ENCODE results near the gene CARD16.
A peak's percentile ranks its signal among the peaks of the same experiment; 100 is the strongest.
"Not testable (repeated sequence)": the region's sequence is repeated elsewhere in the genome, so short reads cannot be mapped to it uniquely, and the experiment has no call there.

CARD16 gene

DNA sequence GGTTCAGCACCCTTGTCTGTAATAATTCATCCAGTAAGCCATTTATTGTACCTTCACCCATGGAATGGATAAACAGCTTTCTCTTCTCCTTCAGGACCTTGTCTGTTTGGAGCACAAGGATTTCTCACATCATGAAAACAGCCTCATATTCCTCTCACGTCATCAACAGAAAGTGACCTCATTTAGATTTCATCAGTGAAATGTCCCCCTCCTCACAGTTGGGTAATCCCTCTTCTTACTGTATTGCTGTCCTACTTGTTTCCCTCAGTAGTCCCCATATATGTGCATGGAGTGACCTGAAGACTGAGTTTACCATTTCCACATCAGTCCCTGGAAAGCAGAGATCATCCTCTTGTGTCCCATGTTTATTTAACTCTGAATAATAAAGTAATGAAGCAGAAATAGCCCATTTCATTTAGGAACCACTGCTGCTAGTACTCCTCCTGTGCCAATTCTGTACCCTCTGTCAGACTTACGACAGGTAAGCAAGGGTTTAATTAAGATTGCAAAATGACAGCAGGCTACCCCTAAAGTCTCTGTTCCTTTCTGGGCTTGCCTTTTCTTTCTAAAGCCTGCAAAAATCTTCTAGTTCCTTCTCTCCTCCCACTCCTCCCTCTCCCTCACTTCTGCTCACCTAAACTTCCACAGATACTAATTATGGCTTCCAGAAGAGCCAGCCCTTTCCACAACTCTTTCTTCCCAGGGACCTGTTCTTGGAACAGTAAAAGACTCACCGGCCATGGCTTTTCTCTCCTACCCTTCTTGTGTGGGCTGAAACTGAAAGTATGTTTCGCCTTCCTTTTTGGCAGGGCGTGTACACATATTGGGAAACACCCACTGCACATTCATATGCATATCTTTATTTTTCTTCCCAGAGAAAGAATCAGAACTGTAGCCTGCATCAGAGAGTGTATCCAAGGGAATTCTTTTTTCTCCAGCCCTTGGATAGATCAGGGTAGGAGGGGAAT is at the start of gene CARD16:
TSS of gene CARD16 (minus strand) at position 779 of the 968 bp plus-strand sequence. CDS start at position 741, 38 bp downstream.
- DNase-seq = peak in 3 of 58 donors; percentile 2 to 19 (median 15)

DNA sequence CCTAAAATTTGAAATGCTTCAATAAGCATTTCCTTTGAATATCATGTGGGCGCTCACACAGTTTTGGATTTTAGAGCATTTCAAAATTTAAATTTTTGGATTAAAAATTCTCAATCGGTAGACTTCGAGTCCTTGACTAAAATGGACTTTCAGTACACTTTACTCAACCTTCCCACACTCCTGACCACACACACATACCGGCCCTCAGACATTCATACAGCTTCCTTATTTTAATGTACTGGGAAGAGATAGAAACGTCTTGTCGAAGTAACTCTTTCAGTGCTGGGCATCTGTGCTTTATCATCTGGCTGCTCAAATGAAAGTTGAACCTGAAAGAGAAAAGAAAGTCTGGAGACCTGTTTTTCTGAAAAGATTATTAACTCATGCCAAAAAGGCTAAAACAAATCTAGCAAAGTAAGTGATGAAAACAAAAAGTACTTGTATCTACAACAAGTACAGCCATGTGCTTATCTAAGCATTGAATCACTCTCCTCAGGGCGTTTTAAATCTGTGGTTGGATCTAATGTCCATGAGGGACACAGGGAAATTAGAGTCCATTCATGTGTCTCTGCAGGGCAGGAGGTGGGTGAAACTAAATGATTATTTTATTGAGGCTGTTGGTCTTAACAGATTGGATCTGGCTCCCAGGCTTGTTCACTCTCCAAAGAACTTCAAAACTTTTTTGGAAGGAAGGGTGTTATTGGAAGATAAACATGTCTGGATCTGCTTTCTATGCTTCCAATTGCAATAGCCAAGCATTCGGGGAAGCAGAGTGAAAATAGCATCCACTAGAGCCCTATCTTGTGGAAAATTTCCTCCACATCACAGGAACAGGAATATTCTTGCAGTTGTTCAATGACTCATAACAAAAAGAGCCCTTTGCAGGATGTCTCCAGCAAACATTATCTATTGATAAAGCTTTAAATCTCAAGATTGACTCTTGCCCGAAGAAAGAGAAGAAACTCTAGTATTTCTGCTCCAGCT is 47.4 kb upstream of the CARD16 start:
- DNase-seq = no peak

DNA sequence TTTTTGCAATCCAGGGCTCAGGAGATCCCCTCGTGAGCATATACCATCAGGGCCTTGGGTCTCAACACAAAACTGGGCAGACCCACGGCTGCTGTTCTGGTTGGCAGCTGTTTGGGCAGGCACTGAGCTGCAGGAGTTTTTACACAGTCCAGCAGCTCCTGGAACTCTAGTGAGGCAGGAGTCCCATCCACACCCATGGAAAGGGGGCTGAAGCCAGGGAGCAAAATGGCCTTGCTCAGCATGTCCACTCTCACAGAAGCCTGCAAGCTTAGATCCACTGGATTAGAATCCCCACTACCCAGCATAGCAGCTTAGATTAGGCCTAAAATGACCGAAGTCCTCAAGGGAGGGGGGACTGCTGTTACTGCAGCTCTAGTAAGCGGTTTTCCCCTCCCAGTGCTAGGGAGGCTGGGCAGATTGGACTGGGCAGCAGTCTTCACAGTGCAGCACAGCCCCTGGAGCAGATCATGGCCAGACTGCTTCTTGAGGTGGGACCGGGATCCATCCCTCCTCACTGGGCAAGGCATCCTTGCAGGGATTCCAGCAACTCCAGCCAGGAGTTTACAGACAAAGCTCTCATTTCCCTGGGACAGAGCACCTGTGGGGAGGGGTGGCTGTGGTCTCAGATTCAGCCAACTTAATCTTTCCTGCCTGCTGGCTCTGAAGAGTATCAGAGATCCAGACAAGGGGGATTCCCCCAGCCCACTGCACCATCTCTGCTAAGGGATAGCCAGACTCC is 36.4 kb upstream of the CARD16 start:
- DNase-seq = no peak

GRCh38 chr11:105080171-105080906 is 35.2 kb upstream of the CARD16 start:
- not testable (repeated sequence) for DNase-seq

DNA sequence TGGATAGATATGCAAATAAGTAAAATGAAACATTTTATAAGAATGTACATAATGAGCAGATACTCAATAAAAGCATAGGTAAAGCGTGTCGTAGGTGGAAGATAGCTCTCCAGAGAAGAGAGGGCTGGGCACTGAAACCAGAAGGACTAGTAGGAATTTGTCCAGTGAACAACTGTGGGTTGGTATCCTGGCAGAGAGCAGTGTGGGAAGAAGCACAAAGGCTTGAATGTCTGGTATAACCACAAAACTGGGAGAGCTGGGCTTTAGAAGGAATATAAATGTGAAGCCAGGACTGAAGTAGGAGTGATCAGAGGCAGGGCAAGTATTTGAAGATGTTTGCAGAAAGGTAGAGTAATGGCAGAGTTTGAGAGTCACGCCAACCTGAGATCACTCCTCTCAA is 33.1 kb upstream of the CARD16 start:
- no peak for DNase-seq

GRCh38 chr11:105077141-105077790 is 32.1 kb upstream of the CARD16 start:
- not testable (repeated sequence) for DNase-seq

GRCh38 chr11:105074166-105074530 is 29.0 kb upstream of the CARD16 start:
- DNase-seq = no peak

DNA sequence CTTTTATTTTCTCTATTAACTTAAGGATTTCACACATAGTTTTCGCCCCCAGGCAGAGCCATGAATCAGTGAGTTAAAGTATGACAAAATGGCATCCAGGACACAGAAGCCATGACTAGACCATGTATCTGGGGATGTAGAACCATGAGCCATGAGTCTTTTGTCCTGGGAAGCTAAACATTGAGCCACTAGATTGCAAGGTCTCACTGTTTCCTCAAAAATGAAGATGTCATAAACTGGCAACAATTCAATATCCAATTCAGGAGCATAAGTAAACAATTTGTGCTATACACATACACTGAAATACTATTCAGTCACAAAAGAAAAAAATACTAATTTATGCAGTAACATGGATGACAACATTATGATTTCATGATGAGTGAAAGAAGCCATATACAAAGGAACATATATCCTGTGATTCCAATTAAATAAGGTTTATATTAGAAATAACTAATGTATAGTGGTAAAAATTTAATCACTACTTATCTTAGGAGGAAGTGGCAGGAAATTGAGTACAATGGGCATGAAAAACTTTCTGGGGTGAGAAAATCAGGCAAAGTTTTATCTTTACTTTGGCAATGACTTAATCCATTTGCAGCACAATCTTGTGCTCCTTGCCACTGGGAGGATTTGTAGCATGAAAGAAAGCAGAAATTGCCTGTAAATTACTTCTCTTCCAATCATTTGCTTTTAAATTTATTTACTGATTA is 28.5 kb upstream of the CARD16 start:
- DNase-seq = no peak

- DNase-seq = not testable (repeated sequence)
These were observed 26.9 kb upstream of the CARD16 start for GRCh38 chr11:105072080-105072479.

- no peak for DNase-seq
These were observed 26.1 kb upstream of the CARD16 start for GRCh38 chr11:105071089-105071732.

DNA sequence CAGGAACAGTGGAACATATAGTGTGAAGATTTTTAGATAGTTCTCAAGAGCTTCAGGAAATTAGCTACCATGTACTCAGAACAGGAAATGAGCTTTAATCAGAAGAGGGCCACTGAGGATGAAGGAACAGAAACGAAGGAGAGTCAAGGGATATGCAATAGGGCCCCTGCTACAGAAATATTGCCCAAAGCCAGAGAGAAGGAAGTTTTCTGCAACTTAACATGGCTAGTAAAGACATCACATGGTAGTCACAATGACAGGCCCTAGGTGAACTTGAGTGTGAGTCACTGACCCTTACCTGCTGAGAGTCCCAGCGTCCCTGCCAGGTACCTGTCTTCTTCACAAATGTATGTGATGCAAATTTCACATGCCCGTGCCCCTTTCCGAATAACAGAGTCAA is 25.2 kb upstream of the CARD16 start:
- no peak for DNase-seq

- not testable (repeated sequence) for DNase-seq
These were observed 24.6 kb upstream of the CARD16 start for GRCh38 chr11:105069749-105070148.

GRCh38 chr11:105063245-105063941 is 18.3 kb upstream of the CARD16 start:
- not testable (repeated sequence) for DNase-seq

GRCh38 chr11:105057432-105057831 is 12.3 kb upstream of the CARD16 start:
- DNase-seq = no peak

- no peak for DNase-seq
These were observed 11.3 kb upstream of the CARD16 start for GRCh38 chr11:105056446-105056845.

- no peak for DNase-seq
These were observed 9.8 kb upstream of the CARD16 start for GRCh38 chr11:105054723-105055493.

DNA sequence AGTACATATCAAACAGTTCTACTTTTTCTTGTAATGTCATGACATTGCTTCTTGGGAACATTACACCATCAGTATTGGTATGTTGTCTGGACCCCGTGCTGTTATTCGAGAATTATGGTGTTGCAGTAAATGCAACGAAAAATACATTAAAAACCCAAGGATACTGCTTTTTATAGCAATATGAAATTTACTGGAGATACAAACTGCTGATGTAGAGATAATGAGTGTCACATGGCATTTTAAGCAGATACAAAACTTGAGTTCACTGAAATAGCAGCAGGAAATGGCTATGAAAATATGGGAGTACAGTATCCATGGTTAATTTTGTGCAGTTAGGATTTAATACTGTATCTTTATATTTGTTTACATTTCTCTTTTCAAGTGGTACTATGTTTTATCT is 7.4 kb upstream of the CARD16 start:
- no peak for DNase-seq

Data from anterior cingulate cortex (tissue), 58 donors.